BJ (cell line): ENCODE measurements around the gene SCNM1. TPM values are rescaled to one million over a fixed set of nuclear protein-coding genes. Genes with fewer than 3 reads are reported as not detected.
A peak's percentile ranks its signal among the peaks of the same experiment; 100 is the strongest.

Source experiments
- CTCF ChIA-PET: fragments of 350-600 bp; formaldehyde crosslinking; extraction: SDS; loops from one replicate; lab custom pipeline; 2021; ENCODE audit warnings: antibody characterized with exemption, inconsistent platforms; lab: Yijun Ruan, JAX
- POLR2A ChIA-PET: fragments of 300-600 bp; sonication (Branson Sonifier 250); formaldehyde crosslinking; extraction: SDS; loops from one replicate; lab custom pipeline; 2021; ENCODE audit warnings: antibody characterized with exemption; lab: Charles Lee
- DNase-seq: peaks from one replicate; pipeline ENCODE4 v3.0.0-alpha.2; 2011; ENCODE audit warnings: low read depth
- H3K27me3 ChIP-seq: 2 replicates; pipeline ENCODE4 v1.6.0; 2011; ENCODE audit warnings: low read length; ENCODE audit not compliant: control insufficient read depth, insufficient read depth
- H3K36me3 ChIP-seq: 2 replicates; pipeline ENCODE4 v1.5.1; 2011; ENCODE audit warnings: low read length; ENCODE audit not compliant: control insufficient read depth, insufficient read depth
- H3K4me3 ChIP-seq: 2 replicates; pipeline ENCODE4 v1.5.1; 2011; ENCODE audit warnings: low read depth, mild to moderate bottlenecking, control low read depth, low read length
- polyA plus RNA-seq: library from polyadenylated mRNA; depleted of rRNA; stranded (reverse); fragments of >200 nt; gene quantifications from 2 replicates; pipeline ENCODE4 v1.2.3, GENCODE V29; 2011
- TF ChIP-seq, protein P1 (sequence below): IDR thresholded peaks from 2 replicates; pipeline ENCODE4 v1.5.1; 2011; ENCODE audit warnings: low read depth, mild to moderate bottlenecking, control low read depth, inconsistent platforms, low read length, moderate library complexity; ENCODE audit not compliant: insufficient read depth

Gene SCNM1
- polyA plus RNA-seq, 1 experiment = 29.7 TPM

DNA sequence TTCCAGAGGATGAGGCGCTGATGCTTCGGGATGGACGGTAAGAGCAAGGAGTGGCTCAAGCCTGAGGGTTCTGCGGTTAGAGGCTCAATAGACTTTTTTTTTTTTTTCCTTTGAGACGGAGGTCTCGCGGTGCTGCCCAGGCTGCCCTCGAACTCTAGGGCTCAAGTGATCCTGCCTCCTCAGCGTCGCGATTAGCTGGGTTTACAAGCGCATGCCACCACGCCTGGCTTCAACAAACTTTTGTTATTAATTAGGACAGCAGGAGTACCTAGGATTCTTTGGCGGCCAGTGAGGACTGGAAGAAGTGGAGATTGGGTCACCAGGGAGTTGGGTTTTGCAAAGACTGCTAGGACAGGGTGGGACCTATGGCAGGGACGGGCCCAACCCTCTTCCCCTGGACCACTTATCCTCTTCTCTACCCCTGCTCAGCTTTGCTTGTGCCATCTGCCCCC lies 587 bp downstream of the SCNM1 start:
- Histone ChIP-seq H3K36me3 (peaks cover 8% of the 10 kb centered on the region), H3K27me3 (no peaks in the 10 kb centered on the region), H3K4me3 (peak overlapping the region; percentile 80)
- ChIA-PET CTCF (interaction anchor here (1.0 to 2.3 kb wide), 4 partner anchors 9 to 174 kb away, joined by 4 to 7 read pairs (median 4); partner anchors contain the start of gene TMOD4), POLR2A (interaction anchor here (0.7 to 1.4 kb wide), 2 partner anchors 23 to 29 kb away, joined by 7 to 8 read pairs; partner anchors contain the start of gene VPS72)
- TF ChIP-seq, protein P1, sequence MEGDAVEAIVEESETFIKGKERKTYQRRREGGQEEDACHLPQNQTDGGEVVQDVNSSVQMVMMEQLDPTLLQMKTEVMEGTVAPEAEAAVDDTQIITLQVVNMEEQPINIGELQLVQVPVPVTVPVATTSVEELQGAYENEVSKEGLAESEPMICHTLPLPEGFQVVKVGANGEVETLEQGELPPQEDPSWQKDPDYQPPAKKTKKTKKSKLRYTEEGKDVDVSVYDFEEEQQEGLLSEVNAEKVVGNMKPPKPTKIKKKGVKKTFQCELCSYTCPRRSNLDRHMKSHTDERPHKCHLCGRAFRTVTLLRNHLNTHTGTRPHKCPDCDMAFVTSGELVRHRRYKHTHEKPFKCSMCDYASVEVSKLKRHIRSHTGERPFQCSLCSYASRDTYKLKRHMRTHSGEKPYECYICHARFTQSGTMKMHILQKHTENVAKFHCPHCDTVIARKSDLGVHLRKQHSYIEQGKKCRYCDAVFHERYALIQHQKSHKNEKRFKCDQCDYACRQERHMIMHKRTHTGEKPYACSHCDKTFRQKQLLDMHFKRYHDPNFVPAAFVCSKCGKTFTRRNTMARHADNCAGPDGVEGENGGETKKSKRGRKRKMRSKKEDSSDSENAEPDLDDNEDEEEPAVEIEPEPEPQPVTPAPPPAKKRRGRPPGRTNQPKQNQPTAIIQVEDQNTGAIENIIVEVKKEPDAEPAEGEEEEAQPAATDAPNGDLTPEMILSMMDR = no peak
- DNase-seq = no peak

DNA sequence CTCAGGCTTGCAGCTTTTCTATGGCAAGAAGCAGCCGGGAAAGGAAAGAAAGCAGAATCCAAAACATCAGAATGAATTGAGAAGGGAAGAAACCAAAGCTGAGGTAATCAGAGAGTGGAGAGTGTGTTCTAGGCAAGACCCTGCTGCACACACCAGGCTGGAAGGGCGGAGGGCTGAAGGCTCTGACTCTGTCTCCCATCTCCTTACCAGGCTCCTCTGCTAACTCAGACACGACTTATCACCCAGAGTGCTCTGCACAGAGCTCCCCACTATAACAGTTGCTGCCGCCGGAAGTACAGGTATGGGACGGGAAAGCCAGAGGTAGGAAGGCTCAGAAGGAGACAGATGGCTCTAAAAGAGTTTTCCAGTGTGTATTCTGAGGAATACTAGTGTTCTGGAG lies 1.2 kb downstream of the SCNM1 start:
- DNase-seq = no peak
- POLR2A ChIA-PET = interaction anchor here (0.7 to 1.4 kb wide), 2 partner anchors 23 to 28 kb away, joined by 7 to 8 read pairs; partner anchors contain the start of gene VPS72
- CTCF ChIA-PET = interaction anchor here (1.0 to 2.3 kb wide), 4 partner anchors 9 to 174 kb away, joined by 4 to 7 read pairs (median 4); partner anchors contain the start of gene TMOD4
- TF ChIP-seq, protein P1 = no peak
- peak overlapping the region; percentile 80 for H3K4me3 ChIP-seq
- peaks cover 5% of the 10 kb centered on the region for H3K36me3 ChIP-seq
- no peaks in the 10 kb centered on the region for H3K27me3 ChIP-seq

DNA sequence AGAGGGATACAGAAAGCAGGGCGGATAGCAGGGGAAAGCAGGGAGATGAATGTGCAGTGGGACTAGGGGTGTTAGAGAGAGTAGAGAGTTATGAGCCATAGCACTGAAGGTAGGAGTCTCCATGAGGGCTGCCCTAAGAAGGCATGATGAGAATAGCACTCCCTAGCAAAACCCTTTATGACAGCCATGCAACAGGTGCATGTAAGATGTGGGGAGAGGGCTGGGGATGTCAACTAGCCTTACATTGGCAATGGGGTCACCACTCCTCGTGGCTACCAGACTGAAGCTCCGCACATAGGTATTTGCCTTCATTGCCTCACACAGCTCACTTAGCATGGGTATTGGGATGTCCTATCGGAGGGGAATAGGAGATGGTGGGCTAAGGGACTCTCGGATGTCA lies 5.2 kb downstream of the SCNM1 start:
- Histone ChIP-seq H3K4me3 (no peak overlapping the region), H3K27me3 (no peaks in the 10 kb centered on the region), H3K36me3 (peaks cover 7% of the 10 kb centered on the region)
- CTCF ChIA-PET = no interaction called here
- TF ChIP-seq, protein P1 = no peak
- no peak for DNase-seq
- POLR2A ChIA-PET = no interaction called here

DNA sequence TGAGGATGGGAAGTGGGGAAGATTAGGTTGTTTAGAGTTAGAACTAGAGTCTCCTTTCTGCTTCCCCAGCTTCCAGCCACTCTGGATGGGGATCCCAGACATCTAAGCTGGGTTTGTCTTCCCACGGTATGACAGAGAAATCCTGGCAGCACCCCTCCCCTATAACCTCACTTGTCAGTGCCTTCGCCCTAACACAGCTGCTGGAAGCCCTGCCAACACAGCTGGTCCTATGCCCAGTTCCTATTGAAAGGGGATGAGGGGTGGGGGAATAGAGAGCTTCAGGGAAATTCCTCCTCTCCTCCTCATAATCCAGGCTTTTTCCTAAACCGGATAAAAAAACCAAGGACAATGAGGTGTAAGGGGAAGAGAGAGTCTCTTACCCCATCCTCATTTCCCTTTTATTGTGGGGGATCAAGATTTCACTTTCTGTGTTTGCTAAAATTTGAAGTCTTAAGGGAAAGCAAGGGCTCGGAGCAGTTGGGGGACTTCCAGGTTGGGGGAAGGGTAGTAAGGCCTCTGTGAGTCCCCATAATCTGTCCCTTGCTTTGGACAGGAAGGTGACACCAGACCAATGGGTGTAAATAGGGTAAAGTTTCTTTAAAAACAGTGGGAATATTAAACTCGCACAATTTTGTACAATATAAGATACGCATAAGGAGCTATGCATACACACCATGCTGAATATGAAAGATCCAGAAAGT lies 9.2 kb downstream of the SCNM1 start:
- ChIA-PET CTCF (interaction anchor here (1.2 to 1.7 kb wide), 4 partner anchors 8 to 75 kb away, joined by 3 to 5 read pairs (median 4); no protein-coding TSS in a partner anchor), POLR2A (no interaction called here)

DNA sequence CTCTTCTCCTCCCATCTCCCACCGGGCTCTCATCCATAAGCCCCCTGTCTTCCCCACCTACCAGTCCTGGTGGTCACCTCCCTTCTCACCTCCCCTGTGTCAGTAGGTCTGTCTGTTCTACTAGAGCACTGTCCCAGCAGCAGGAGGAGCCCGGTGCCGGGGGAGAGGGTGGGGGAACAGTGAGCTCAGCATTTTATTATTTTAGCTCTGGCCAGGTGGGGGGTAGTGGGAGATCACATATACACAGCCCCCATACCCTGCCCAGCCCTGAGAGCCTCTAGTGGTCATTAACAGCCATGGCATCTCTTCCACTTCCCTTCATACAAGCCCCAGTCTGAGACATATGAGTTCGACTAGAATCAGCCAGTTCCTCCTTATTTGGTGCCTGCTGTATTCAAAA lies 9.9 kb downstream of the SCNM1 start, which contains the start of gene TMOD4:
TMOD4 (minus strand) TSS at position 119 of the 400 bp plus-strand sequence. CDS start 1,106 bp downstream, outside the sequence.
- ChIA-PET CTCF (interaction anchor here (1.2 to 1.7 kb wide), 3 partner anchors 9 to 21 kb away, joined by 3 to 5 read pairs (median 5); no protein-coding TSS in a partner anchor), POLR2A (no interaction called here)
- H3K36me3 ChIP-seq = peaks cover 13% of the 10 kb centered on the region
- DNase-seq = no peak
- TF ChIP-seq, protein P1 = peak; percentile 62
- no peaks in the 10 kb centered on the region for H3K27me3 ChIP-seq
- H3K4me3 ChIP-seq = no peak within 1 kb of the TSS

More for the DNA sequence above, 9.2 kb downstream of the SCNM1 start:
- TF ChIP-seq, protein P1 = no peak
- H3K27me3 ChIP-seq = no peaks in the 10 kb centered on the region
- peaks cover 13% of the 10 kb centered on the region for H3K36me3 ChIP-seq
- DNase-seq = no peak
- no peak overlapping the region for H3K4me3 ChIP-seq
